HepG2 (cell line): ENCODE measurements around the gene TEX14. TPM values are rescaled to one million over a fixed set of nuclear protein-coding genes. Genes with fewer than 3 reads are reported as not detected.

Experiments used
- ATAC-seq: fragments of 200-7000 bp; cut with Tn5 transposase; 3 replicates; pipeline ENCODE4 v1.9.1; 2020; ENCODE audit warnings: mild to moderate bottlenecking, moderate library complexity
- BruUV-seq: library from RNA; stranded (reverse); fragments of 400-500 nt; replicated peaks from 2 replicates; lab custom pipeline; 2021; lab: Mats Ljungman, UMichigan
- CTCF ChIA-PET: fragments of 300-600 bp; formaldehyde crosslinking; extraction: SDS; loops from one replicate; lab custom pipeline; 2021; ENCODE audit warnings: low total read pairs, inconsistent platforms, low intra/inter-chr PET ratio; lab: Yijun Ruan, JAX
- POLR2A ChIA-PET: fragments of 350-600 bp; sonication (Branson Sonifier 250); formaldehyde crosslinking; loops from one replicate; lab custom pipeline; 2020; ENCODE audit warnings: antibody characterized with exemption, inconsistent platforms; lab: Yijun Ruan, JAX
- DNase-seq: peaks from one replicate; pipeline ENCODE4 v3.0.0-alpha.2; 2015; ENCODE audit warnings: low spot score
- FAIRE-seq: peaks from 3 replicates; lab custom pipeline; 2011; peaks lifted over from hg19 to GRCh38; lab: Jason Lieb, UNC
- H2AFZ ChIP-seq: one replicate; pipeline ENCODE4 v1.6.1; 2011; ENCODE audit warnings: low read length, inconsistent platforms
- H3K27ac ChIP-seq: fragments of 300-600 bp; 3 replicates; pipeline ENCODE4 v1.8.0; 2011; ENCODE audit warnings: mixed run types, mild to moderate bottlenecking, mixed read lengths, low read length, inconsistent platforms; ENCODE audit not compliant: insufficient read depth; ENCODE audit errors: extremely low read length
- H3K27me3 ChIP-seq, 2 experiments: fragments of 200-600 bp in 1 of 2; 2 replicates in 1 of 2; 3 replicates in 1 of 2; pipeline versions ENCODE4 v1.6.0 to v1.8.0; 2011; ENCODE audit warnings: low read length in 2 of 2, mild to moderate bottlenecking in 2 of 2, moderate library complexity in 2 of 2, inconsistent platforms in 1 of 2; ENCODE audit not compliant: insufficient read depth in 2 of 2, control insufficient read depth in 1 of 2
- H3K36me3 ChIP-seq, 2 experiments: fragments of 200-600 bp in 1 of 2; replicated peaks in 1 of 2; 2 replicates in 1 of 2; 3 replicates in 1 of 2; pipeline versions ENCODE4 v1.5.1 to v1.8.0; 2011; ENCODE audit warnings: low read length in 2 of 2, inconsistent platforms in 1 of 2; ENCODE audit not compliant: insufficient read depth in 2 of 2, control insufficient read depth in 1 of 2
- H3K4me1 ChIP-seq: 2 replicates; pipeline ENCODE4 v1.5.1; 2012; ENCODE audit warnings: low read length, inconsistent platforms; ENCODE audit not compliant: insufficient read depth
- H3K4me2 ChIP-seq: 2 replicates; pipeline ENCODE4 v1.6.0; 2011; ENCODE audit warnings: low read depth, low read length, inconsistent platforms
- H3K4me3 ChIP-seq, 3 experiments: fragments of 200-600 bp in 1 of 3; sonication (generic), shearing (Covaris generic) in 1 of 3; replicated peaks in 1 of 3; 2 replicates each; pipeline ENCODE4 v1.5.1; 2011 to 2016; ENCODE audit warnings: low read length in 3 of 3, inconsistent platforms in 2 of 3, low read depth in 2 of 3, mild to moderate bottlenecking in 2 of 3, control low read depth in 1 of 3, mixed read lengths in 1 of 3; ENCODE audit not compliant: insufficient read depth in 1 of 3
- H3K79me2 ChIP-seq: one replicate; pipeline ENCODE4 v1.6.1; 2011; ENCODE audit warnings: low read length, inconsistent platforms; ENCODE audit not compliant: insufficient read depth
- H3K9ac ChIP-seq: 2 replicates; pipeline ENCODE4 v1.6.0; 2011; ENCODE audit warnings: mild to moderate bottlenecking, low read depth, low read length, inconsistent platforms; ENCODE audit not compliant: insufficient read depth
- H3K9me3 ChIP-seq: 2 replicates; pipeline ENCODE4 v1.5.1; 2012; ENCODE audit warnings: mild to moderate bottlenecking, low read length
- H4K20me1 ChIP-seq: 2 replicates; pipeline ENCODE4 v1.6.0; 2011; ENCODE audit warnings: inconsistent platforms, mild to moderate bottlenecking, low read length, moderate library complexity; ENCODE audit not compliant: insufficient read depth
- BRCA1 ChIP-seq: sonication (generic); formaldehyde crosslinking; IDR thresholded peaks from 2 replicates; pipeline ENCODE4 v1.4.0; 2020; ENCODE audit warnings: missing genetic modification reagents
- CBX5 ChIP-seq: sonication (generic); formaldehyde crosslinking; IDR thresholded peaks from 2 replicates; pipeline ENCODE4 v1.4.0; 2020; ENCODE audit warnings: missing genetic modification reagents, borderline replicate concordance
- DR1 ChIP-seq: sonication (generic); formaldehyde crosslinking; IDR thresholded peaks from 2 replicates; pipeline ENCODE4 v1.8.0; 2021; ENCODE audit warnings: mild to moderate bottlenecking, missing genetic modification reagents, inconsistent platforms
- HNF4G ChIP-seq, 2 experiments: sonication (generic) in 1 of 2; formaldehyde crosslinking in 1 of 2; IDR thresholded peaks; 2 replicates each; pipeline versions ENCODE4 v1.4.0 to v1.6.1; 2011 to 2020; ENCODE audit warnings: borderline replicate concordance in 2 of 2, low read depth in 2 of 2, mild to moderate bottlenecking in 2 of 2, low read length in 1 of 2, missing genetic modification reagents in 1 of 2, moderate library complexity in 1 of 2
- MAFK ChIP-seq, 2 experiments: IDR thresholded peaks in 1 of 2; conservative IDR thresholded peaks in 1 of 2; 2 replicates each; pipeline ENCODE4 v1.6.1; 2011; ENCODE audit warnings: improper control_type of control experiment in 2 of 2, low read length in 2 of 2
- MXD4 ChIP-seq: IDR thresholded peaks from 2 replicates; pipeline ENCODE4 v1.6.1; 2016; ENCODE audit warnings: mild to moderate bottlenecking, missing biosample characterization, missing genetic modification reagents
- NFKB2 ChIP-seq: sonication (generic); formaldehyde crosslinking; IDR thresholded peaks from 2 replicates; pipeline ENCODE4 v1.4.0; 2020; ENCODE audit warnings: missing genetic modification reagents, borderline replicate concordance
- NFYB ChIP-seq: sonication (generic); formaldehyde crosslinking; IDR thresholded peaks from 2 replicates; pipeline ENCODE4 v1.4.0; 2020; ENCODE audit warnings: missing genetic modification reagents
- RARA ChIP-seq: IDR thresholded peaks from 2 replicates; pipeline ENCODE4 v1.6.1; 2016; ENCODE audit warnings: missing genetic modification reagents, missing compliant biosample characterization
- RBAK ChIP-seq: sonication (generic); formaldehyde crosslinking; IDR thresholded peaks from 2 replicates; pipeline ENCODE4 v1.5.1; 2020; ENCODE audit warnings: mild to moderate bottlenecking, missing genetic modification reagents
- SIX1 ChIP-seq: sonication (generic); formaldehyde crosslinking; IDR thresholded peaks from 2 replicates; pipeline ENCODE4 v1.4.0; 2020; ENCODE audit warnings: missing genetic modification reagents, borderline replicate concordance
- ZNF205 ChIP-seq: IDR thresholded peaks from 2 replicates; pipeline ENCODE4 v1.6.1; 2018; ENCODE audit warnings: missing biosample characterization, missing genetic modification reagents
- ZNF232 ChIP-seq: sonication (generic); formaldehyde crosslinking; IDR thresholded peaks from 2 replicates; pipeline ENCODE4 v1.4.0; 2020; ENCODE audit warnings: missing genetic modification reagents, borderline replicate concordance
- ZNF331 ChIP-seq: sonication (generic); formaldehyde crosslinking; IDR thresholded peaks from 2 replicates; pipeline ENCODE4 v1.4.0; 2020; ENCODE audit warnings: missing genetic modification reagents
- ZNF441 ChIP-seq: sonication (generic); formaldehyde crosslinking; IDR thresholded peaks from 2 replicates; pipeline ENCODE4 v1.7.0; 2021; ENCODE audit warnings: missing genetic modification reagents, borderline replicate concordance
- ZNF446 ChIP-seq: sonication (generic); formaldehyde crosslinking; IDR thresholded peaks from 2 replicates; pipeline ENCODE4 v1.5.0; 2020; ENCODE audit warnings: mild to moderate bottlenecking, missing genetic modification reagents
- ZNF570 ChIP-seq: sonication (generic); formaldehyde crosslinking; IDR thresholded peaks from 2 replicates; pipeline ENCODE4 v1.4.0; 2020; ENCODE audit warnings: mild to moderate bottlenecking, missing genetic modification reagents, borderline replicate concordance
- WGBS: methylation state at CpG from one replicate; pipeline ENCODE4 v1.1.6; 2017; ENCODE audit warnings: low lambda C conversion rate; 5-methylcytosine and 5-hydroxymethylcytosine counted together
- in situ Hi-C: cut with HindIII; loops from 2 replicates; pipeline ENCODE4 v1.10.0; 2017; ENCODE audit warnings: low pct_unique_long_range_greater_than_20kb; ENCODE audit not compliant: extremely low pct_ligation_motif_present
- intact Hi-C: fragments of 100-400 bp; cut with micrococcal nuclease; formaldehyde crosslinking; loops from one replicate; pipeline ENCODE4 v1.10.0; 2022; ENCODE audit not compliant: unreplicated experiment
- polyA plus RNA-seq, 8 experiments: library from polyadenylated mRNA; depleted of rRNA in 3 of 8; stranded (reverse) in 7 of 8; unstranded in 1 of 8; fragments of >200 nt; fragmentation: Illumina TruSeq in 4 of 8; extraction: Trizol in 4 of 8; gene quantifications; 2 replicates each; pipeline versions ENCODE4 v1.2.1 to v1.2.3, GENCODE V29; 2011 to 2016; ENCODE audit warnings: low read depth in 4 of 8, missing spikeins in 1 of 8, mixed read lengths in 1 of 8; ENCODE audit not compliant: insufficient read depth in 1 of 8
- total RNA-seq, 5 experiments: library from RNA; depleted of rRNA; stranded (reverse); fragments of >200 nt; fragmentation: Illumina TruSeq; extraction: Trizol; gene quantifications; 2 replicates each; pipeline ENCODE4 v1.2.3, GENCODE V29; 2016; ENCODE audit warnings: low read depth in 1 of 5
- TF ChIP-seq, protein P1 (sequence below): sonication (generic); formaldehyde crosslinking; IDR thresholded peaks from 2 replicates; pipeline ENCODE4 v1.4.0; 2020; ENCODE audit warnings: low read depth, mild to moderate bottlenecking, missing genetic modification reagents
- TF ChIP-seq, protein P2 (sequence below): sonication (generic); formaldehyde crosslinking; IDR thresholded peaks from 2 replicates; pipeline ENCODE4 v1.5.0; 2020; ENCODE audit warnings: missing genetic modification reagents
- TF ChIP-seq, protein P3 (sequence below): sonication (generic); formaldehyde crosslinking; IDR thresholded peaks from 2 replicates; pipeline ENCODE4 v1.5.1; 2020; ENCODE audit warnings: mild to moderate bottlenecking, missing genetic modification reagents

TEX14 gene
- total and polyA plus RNA-seq, 2 of the 13 experiments (the other 11 are each of a cell fraction or from before 2014, with no cell fraction given) = 0.04 to 0.07 TPM

GRCh38 chr17:58640202-58640601 lies 51.6 kb downstream of the TEX14 start:
- Histone ChIP-seq H3K79me2 (no peaks in the 10 kb centered on the region), H3K4me1 (peaks cover 11% of the 10 kb centered on the region), H2AFZ (no peak overlapping the region), H3K4me3 (no peak overlapping the region), H3K4me2 (no peak overlapping the region), H3K9me3 (no peaks in the 10 kb centered on the region), H3K27me3 (no peaks in the 10 kb centered on the region; a peak in 1 of 5 replicates), H3K27ac (no peak overlapping the region), H3K36me3 (no peaks in the 10 kb centered on the region), H3K9ac (no peak overlapping the region), H4K20me1 (no peaks in the 10 kb centered on the region)
- no TSS peak for BruUV-seq
- ChIA-PET CTCF (no interaction called here), POLR2A (interaction anchor here (1.0 to 2.5 kb wide), 3 partner anchors 8 to 18 kb away, joined by 4 to 21 read pairs (median 7); no protein-coding TSS in a partner anchor)
- DNase-seq (no peak), FAIRE-seq (no peak), ATAC-seq (no peak)
- 4% methylated on average over 4 of the region's 4 CpGs for WGBS
- TF ChIP-seq NFYB (CRISPR knock-in tag) = no peak
- no peak for TF ChIP-seq RBAK (CRISPR knock-in tag)
- no peak for TF ChIP-seq BRCA1
- TF ChIP-seq, protein P1, sequence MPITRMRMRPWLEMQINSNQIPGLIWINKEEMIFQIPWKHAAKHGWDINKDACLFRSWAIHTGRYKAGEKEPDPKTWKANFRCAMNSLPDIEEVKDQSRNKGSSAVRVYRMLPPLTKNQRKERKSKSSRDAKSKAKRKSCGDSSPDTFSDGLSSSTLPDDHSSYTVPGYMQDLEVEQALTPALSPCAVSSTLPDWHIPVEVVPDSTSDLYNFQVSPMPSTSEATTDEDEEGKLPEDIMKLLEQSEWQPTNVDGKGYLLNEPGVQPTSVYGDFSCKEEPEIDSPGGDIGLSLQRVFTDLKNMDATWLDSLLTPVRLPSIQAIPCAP (CRISPR knock-in tag) = no peak
- no peak for TF ChIP-seq RARA (CRISPR knock-in tag)
- no peak for TF ChIP-seq ZNF232 (CRISPR knock-in tag)
- no peak for TF ChIP-seq ZNF331
- TF ChIP-seq, protein P2, sequence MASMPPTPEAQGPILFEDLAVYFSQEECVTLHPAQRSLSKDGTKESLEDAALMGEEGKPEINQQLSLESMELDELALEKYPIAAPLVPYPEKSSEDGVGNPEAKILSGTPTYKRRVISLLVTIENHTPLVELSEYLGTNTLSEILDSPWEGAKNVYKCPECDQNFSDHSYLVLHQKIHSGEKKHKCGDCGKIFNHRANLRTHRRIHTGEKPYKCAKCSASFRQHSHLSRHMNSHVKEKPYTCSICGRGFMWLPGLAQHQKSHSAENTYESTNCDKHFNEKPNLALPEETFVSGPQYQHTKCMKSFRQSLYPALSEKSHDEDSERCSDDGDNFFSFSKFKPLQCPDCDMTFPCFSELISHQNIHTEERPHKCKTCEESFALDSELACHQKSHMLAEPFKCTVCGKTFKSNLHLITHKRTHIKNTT = no peak
- no peak for TF ChIP-seq ZNF441 (CRISPR knock-in tag)
- no peak for TF ChIP-seq NFKB2 (CRISPR knock-in tag)
- TF ChIP-seq ZNF205 (CRISPR knock-in tag) = no peak
- TF ChIP-seq ZNF570 (CRISPR knock-in tag) = no peak
- TF ChIP-seq, protein P3, sequence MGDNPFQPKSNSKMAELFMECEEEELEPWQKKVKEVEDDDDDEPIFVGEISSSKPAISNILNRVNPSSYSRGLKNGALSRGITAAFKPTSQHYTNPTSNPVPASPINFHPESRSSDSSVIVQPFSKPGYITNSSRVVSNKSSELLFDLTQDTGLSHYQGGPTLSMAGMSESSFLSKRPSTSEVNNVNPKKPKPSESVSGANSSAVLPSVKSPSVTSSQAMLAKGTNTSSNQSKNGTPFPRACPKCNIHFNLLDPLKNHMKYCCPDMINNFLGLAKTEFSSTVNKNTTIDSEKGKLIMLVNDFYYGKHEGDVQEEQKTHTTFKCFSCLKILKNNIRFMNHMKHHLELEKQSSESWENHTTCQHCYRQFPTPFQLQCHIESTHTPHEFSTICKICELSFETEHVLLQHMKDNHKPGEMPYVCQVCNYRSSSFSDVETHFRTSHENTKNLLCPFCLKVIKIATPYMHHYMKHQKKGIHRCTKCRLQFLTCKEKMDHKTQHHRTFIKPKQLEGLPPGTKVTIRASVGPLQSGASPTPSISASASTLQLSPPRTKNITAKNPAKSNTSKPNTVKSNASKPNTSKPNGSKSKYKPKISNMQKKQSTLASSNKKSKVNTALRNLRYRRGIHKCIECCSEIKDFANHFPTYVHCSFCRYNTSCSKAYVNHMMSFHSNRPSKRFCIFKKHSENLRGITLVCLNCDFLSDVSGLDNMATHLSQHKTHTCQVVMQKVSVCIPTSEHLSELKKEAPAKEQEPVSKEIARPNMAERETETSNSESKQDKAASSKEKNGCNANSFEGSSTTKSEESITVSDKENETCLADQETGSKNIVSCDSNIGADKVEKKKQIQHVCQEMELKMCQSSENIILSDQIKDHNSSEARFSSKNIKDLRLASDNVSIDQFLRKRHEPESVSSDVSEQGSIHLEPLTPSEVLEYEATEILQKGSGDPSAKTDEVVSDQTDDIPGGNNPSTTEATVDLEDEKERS = no peak
- TF ChIP-seq MAFK (conservative IDR thresholded peaks at IDR 0.05 in 1 of 2, IDR thresholded peaks at IDR 0.05 in 1 of 2; ENCODE audit: low read length in 2 of 2) = no peak
- no peak for TF ChIP-seq MXD4
- no peak for TF ChIP-seq HNF4G (IDR thresholded peaks at IDR 0.05; ENCODE audit: borderline replicate concordance, low read depth, low read length)
- no peak for TF ChIP-seq HNF4G (CRISPR knock-in tag; IDR thresholded peaks at IDR 0.05; ENCODE audit: borderline replicate concordance, low read depth)
- no peak for TF ChIP-seq CBX5 (CRISPR knock-in tag)
- TF ChIP-seq ZNF446 (CRISPR knock-in tag) = no peak
- TF ChIP-seq SIX1 (CRISPR knock-in tag) = no peak
- TF ChIP-seq DR1 = no peak
- intact Hi-C loops (no loop called here), in situ Hi-C loops (no loop called here)
